Osteocyte (in vitro differentiated cells): Measurements from ENCODE around the gene CHAF1A. TPM values are rescaled to one million over a fixed set of nuclear protein-coding genes. Genes with fewer than 3 reads are reported as not detected.
A peak's percentile ranks its signal among the peaks of the same experiment; 100 is the strongest.

Experiments used
- DNase-seq: peaks from one replicate; pipeline ENCODE4 v3.0.0; 2021; ENCODE audit warnings: mixed read lengths; ENCODE audit not compliant: unreplicated experiment; ENCODE audit errors: extremely low spot score
- H3K27ac Mint-ChIP-seq: one replicate; pipeline ENCODE4 v1.8.0; 2021; ENCODE audit warnings: mild to moderate bottlenecking, mixed read lengths; ENCODE audit not compliant: unreplicated experiment
- H3K27me3 Mint-ChIP-seq: one replicate; pipeline ENCODE4 v1.8.0; 2021; ENCODE audit warnings: mixed read lengths; ENCODE audit not compliant: unreplicated experiment
- H3K36me3 Mint-ChIP-seq: one replicate; pipeline ENCODE4 v1.8.0; 2021; ENCODE audit warnings: mixed read lengths; ENCODE audit not compliant: unreplicated experiment
- H3K4me1 Mint-ChIP-seq: one replicate; pipeline ENCODE4 v1.8.0; 2021; ENCODE audit warnings: mixed read lengths; ENCODE audit not compliant: unreplicated experiment
- H3K4me3 Mint-ChIP-seq: one replicate; pipeline ENCODE4 v1.8.0; 2021; ENCODE audit warnings: mild to moderate bottlenecking, moderate library complexity, mixed read lengths; ENCODE audit not compliant: unreplicated experiment
- H3K9me3 Mint-ChIP-seq: one replicate; pipeline ENCODE4 v1.8.0; 2021; ENCODE audit warnings: mixed read lengths; ENCODE audit not compliant: unreplicated experiment
- CTCF ChIP-seq: fragments of 200-600 bp; sonication (generic); IDR thresholded peaks from 2 replicates; pipeline ENCODE4 v1.5.0; 2021; ENCODE audit warnings: antibody characterized with exemption, mild to moderate bottlenecking, moderate library complexity
- total RNA-seq: library from RNA; stranded (reverse); gene quantifications from 2 replicates; pipeline ENCODE4 v1.2.1, GENCODE V29; 2021

Gene CHAF1A
- total RNA-seq, 1 donor from 2014 or later: 9.7 TPM

- H3K4me3 Mint-ChIP-seq: peak within 1 kb of the TSS; percentile 93
- peak within 1 kb of the TSS; percentile 97 for H3K27ac Mint-ChIP-seq
- peak; percentile 98 for DNase-seq
- no peaks in the 10 kb centered on the region for H3K27me3 Mint-ChIP-seq
- no peak for TF ChIP-seq CTCF
- H3K36me3 Mint-ChIP-seq: no peaks in the 10 kb centered on the region
- H3K9me3 Mint-ChIP-seq: no peaks in the 10 kb centered on the region
- peaks cover 25% of the 10 kb centered on the region for H3K4me1 Mint-ChIP-seq
These were observed 55.4 kb downstream of the CHAF1A start, which contains the start of gene UBXN6 for GRCh38 chr19:4457654-4458395. Gene UBXN6, minus strand, starts transcription at chr19:4457794. Its CDS starts 97 bp downstream, at chr19:4457697.

GRCh38 chr19:4464815-4465581 lies 62.6 kb downstream of the CHAF1A start:
- Mint-ChIP-seq H3K36me3 (no peaks in the 10 kb centered on the region), H3K4me3 (no peak overlapping the region), H3K4me1 (no peaks in the 10 kb centered on the region), H3K27ac (no peak overlapping the region), H3K9me3 (no peaks in the 10 kb centered on the region), H3K27me3 (no peaks in the 10 kb centered on the region)
- TF ChIP-seq CTCF: no peak
- DNase-seq: no peak

GRCh38 chr19:4467835-4468234 lies 65.4 kb downstream of the CHAF1A start:
- Mint-ChIP-seq H3K27ac (no peak overlapping the region), H3K4me3 (no peak overlapping the region), H3K9me3 (no peaks in the 10 kb centered on the region), H3K36me3 (no peaks in the 10 kb centered on the region), H3K4me1 (peaks cover 4% of the 10 kb centered on the region), H3K27me3 (no peaks in the 10 kb centered on the region)
- no peak for DNase-seq
- TF ChIP-seq CTCF: no peak

GRCh38 chr19:4471403-4472173 lies 69.1 kb downstream of the CHAF1A start:
- Mint-ChIP-seq H3K4me1 (peaks cover 22% of the 10 kb centered on the region), H3K27me3 (no peaks in the 10 kb centered on the region), H3K9me3 (no peaks in the 10 kb centered on the region), H3K4me3 (no peak overlapping the region), H3K36me3 (peaks cover 4% of the 10 kb centered on the region), H3K27ac (no peak overlapping the region)
- DNase-seq: peak; percentile 99
- no peak for TF ChIP-seq CTCF
